CD4-positive, alpha-beta T cell treated with Interleukin-17A for 1 hour (primary cell): Measurements from ENCODE around the gene SMTNL2.
A peak's percentile ranks its signal among the peaks of the same experiment; 100 is the strongest.

Experiments used
- DNase-seq: peaks from one replicate; pipeline ENCODE4 v3.0.0-alpha.2; 2020

SMTNL2 gene

DNA sequence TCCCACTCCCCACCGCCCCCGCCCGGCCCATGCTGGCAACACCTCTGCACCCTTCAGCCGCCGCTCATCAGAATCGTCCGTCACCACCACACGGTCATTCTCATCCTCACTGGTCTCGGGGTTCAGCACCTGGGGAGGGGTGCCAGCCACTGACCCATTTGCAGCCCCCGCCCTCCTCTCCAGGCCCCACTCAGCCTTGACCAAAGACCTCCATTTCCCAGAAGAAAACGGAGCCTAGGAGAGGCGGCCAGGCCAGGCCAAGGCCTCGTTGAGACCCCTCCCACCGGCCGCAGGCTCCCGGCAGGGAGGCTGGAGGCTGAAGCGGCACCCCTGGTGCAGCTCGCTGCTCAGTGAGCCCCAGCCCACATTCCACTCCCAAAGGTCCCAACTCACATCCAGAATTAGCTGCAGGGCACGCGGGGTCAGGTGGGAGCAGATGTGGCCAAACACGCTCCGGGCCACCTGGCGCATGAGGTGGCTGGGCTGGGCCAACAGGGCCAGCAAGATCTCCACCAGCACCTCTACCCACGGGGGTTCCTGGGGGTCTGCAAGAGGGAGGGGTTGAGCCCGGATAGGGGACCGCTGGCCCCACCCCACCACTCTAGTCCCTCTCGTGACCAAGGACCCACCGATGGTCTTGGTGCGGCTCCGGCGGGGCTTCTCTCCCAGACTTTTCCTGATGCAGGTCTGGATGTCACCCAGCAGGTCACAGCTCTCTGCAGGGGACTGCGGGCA, 38.9 kb upstream of the SMTNL2 start:
- no peak for DNase-seq

GRCh38 chr17:4547118-4547906, 37.0 kb upstream of the SMTNL2 start:
- no peak for DNase-seq

DNA sequence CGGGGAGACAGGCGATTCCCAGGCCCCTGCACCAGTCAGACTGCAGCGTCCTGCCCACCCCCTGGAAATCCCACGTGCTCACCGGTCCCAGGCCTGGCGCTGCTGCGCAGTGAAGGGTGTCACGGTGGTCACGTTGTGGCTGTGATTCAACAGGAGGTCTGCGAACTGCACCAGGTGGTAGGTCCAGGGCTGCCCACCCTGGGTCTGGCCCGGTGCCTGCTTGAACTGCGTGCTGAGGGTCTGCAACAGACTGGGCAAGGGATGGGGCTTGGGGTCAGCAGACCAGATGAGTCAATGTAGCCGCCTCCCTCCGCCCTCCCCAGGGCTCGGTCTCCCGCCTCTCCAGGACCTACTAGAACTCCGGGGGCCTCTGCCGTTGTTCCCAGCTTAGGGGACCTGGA, 36.3 kb upstream of the SMTNL2 start:
- DNase-seq: no peak

DNA sequence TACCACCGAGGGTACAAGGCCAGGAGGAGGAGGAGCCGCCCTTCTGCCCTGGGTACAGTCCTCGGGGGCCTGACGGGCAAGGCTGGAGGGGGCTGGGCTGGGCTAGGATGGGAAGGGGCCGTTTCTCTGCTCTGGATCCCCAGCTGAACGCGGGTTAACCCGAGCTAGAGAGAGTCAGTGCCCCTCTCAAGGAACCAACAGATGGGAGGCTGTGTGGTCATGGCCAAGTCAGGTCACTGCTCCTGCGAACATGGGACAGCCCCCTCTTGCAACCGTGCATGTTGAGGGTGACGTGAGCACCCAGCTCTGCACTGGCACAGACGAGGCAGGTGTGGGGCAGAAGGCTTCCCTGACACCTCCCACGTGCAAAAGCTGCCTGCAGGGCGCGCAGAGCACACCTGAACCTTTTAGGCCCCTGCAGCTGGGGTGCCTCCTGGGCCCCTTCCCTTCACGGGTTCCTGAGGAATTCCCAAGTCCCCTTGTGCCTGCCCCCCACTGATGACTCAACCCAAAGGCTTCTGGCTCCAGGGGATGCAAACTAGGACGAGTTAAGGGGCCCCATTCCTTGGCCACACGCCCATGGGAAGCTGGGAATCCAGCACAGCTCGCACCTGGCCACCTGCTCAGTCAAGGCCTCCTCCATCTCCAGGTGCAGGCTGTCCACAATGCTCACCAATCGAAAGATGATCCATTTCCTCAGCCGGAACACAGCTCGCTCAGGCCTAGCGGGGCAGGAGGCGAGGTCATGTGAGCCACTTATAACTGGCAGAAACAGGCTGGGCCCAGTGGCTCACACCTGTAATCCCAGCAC, 35.4 kb upstream of the SMTNL2 start:
- DNase-seq: no peak

DNA sequence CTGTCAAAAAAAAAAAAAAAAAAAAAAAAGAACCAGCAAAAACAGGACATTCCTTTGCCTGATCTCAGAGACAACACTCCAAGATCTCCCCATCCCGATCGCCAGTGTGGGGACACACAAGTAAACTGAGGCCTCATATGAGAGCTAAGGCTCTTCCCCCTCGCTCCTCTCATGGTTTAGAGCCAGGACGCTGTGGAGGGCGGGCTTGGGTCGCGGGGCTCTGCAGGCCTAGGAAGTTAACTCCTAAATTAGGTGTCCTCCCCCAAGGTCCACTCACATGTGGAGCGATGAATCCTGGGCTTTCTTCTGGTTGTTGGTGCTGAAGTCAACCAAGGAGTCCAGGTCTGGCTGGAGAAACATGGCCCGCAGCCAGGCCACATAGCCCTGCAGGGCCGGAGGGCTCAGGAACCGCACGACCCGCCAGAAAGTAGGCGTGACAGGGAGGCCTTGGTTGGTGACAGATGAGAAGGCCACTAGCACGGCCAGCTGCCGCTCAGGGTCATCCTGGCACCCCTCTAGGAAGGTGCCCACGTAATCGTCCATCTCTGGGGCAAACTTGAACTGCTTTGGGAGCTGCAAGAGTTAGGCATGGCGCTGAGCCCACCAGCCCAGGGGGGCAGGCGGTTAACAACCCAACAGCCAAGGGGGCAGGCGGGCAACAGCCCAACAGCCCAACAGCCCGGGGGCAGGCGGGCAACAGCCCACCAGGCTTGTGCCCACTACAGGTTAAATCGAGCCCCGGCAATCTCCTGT, 34.4 kb upstream of the SMTNL2 start:
- DNase-seq: no peak

DNA sequence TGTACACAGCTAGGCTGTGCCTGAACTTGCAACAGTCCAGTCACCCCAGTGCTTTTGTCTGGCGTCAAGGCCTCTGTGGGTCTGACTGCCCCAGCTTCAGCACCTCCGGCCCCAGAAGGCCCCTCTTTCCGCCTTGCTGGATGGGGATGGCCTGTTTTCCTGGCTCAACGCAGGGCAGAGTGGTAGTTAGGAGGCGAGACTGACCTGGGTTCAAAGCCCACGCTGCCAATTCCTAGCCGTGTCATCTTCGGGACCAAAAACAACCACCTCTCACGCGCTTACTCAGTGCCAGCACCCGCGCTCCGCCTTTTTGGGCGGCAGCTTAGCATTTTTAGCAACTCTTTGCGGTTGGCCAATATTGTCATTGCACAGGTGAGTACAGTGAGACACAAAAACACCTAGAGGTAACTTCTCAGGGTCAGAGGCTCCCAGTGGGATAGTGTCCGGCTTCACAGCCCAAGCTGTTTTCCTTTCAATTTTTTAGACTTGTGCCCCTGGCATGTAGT, 33.7 kb upstream of the SMTNL2 start:
- no peak for DNase-seq

GRCh38 chr17:4551141-4551540, 33.2 kb upstream of the SMTNL2 start:
- no peak for DNase-seq

DNA sequence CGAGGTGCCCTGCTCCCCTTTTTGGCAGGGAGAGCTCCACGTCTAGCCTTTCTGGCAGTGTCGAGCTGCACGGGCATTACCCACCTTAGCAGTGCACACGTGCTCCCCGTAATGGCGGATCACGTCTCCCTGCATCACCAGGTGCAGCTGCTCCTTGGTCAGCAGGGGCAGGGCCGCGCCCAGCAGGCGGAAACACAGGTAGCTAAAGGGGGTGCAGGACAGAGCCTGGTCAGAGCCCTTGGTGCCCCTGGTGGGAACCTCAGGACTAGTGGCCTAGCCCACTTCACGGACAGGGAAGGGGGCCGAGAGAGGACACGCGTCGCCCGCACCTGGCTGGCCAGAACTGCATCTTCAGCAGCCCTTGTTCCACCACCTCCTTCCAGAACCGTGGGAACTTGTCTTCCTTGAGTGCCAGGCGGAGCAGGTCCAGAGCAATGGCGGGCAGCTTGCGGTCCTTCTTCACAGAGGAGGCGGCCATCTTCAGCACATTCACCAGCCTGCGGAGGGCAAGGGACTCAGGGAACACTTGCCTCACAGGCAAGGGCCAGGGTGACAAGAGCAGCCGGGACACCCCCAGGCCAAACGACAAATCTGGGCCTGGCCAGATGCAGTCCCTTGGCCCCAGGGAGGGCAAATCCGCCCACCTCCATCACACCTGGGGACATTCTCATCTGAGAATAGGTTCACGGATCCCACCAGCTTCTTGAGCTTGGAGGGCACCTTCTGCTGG, 32.4 kb upstream of the SMTNL2 start:
- no peak for DNase-seq

DNA sequence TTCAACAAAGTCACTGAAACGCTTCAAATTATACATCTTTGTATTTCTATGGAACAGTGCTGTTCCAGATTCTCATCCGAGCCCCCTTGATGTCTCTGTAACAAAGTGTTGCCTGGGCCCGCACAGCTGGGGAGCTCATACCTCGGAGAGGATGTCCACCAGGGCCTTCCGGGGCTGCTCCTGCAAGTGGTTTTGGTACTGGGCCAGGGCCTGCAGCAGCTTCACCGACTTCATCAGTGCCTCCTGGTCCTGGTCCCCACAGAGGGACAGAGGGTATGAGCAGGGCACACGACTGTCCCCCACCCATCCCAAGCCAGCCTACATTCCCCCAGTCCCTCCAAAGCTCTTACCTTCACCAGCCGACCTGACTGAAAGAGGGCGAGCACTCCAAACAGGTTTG, 30.7 kb upstream of the SMTNL2 start:
- DNase-seq: no peak

GRCh38 chr17:4554441-4554996, 29.8 kb upstream of the SMTNL2 start:
- no peak for DNase-seq

DNA sequence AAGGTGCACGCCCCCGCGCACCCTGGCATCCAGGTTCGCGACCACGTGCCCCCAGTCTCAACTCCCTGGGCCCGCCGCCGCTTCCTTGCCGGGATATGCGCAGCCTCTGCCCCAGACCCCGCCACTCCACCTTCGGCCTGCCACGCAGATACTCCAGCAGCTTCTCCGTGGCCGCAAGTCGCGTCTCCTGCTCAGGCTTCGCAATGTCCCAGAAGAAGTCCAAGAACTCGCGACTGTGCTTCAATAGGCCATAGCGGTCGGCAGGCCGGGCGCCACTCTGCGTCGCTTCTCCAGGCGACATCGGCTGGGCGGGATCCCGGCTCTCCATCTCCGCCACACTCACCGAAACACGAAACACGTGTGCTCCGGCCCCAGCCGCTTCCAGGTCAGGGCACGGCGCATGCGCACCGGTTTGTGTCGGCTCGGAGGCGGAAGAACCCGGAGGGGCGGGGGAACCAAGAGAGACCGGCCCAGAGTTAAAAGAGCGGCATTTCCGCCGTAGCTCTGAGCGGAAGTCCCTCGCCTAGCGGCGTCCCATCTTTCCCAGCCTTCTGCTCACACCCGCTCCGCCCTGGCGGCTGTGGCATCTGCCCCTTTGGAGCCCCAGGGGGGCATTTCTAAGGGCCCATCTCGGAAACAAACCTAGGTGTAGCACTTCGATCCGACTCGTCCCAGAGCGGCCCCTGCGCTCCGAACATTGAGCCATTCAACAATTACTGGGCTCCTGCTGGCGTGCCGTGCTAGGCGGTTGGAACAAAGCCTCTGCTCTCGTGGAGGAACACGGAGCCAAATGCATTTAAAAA, 29.1 kb upstream of the SMTNL2 start, which contains the start of gene MYBBP1A:
TSS of gene MYBBP1A (minus strand) at position 388 of the 803 bp plus-strand sequence. CDS start at position 328, 60 bp downstream.
- peak; percentile 96 for DNase-seq

- DNase-seq: no peak
Measured at GRCh38 chr17:4555873-4556759, 28.2 kb upstream of the SMTNL2 start.

DNA sequence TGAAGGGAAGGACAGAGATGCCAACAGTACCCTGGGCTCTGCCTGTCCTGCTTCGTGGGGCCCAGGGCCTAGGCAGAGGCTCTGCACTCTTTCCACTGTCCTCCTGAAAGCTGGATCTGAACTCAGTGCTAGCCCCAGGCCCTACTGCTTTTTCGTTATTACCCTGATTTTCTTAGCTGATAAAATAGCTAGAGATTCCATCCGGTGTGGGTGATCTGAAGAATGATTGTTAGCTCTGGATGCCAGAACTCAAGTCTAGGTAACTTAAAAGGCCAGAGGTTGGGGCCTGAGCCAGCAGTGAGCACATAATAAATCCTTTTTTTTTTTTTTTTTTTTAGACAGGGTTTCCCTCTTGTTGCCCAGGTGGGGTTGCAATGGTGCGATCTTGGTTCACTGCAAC, 27.3 kb upstream of the SMTNL2 start:
- DNase-seq: no peak

- DNase-seq: no peak
Measured at GRCh38 chr17:4557626-4558346, 26.5 kb upstream of the SMTNL2 start.

DNA sequence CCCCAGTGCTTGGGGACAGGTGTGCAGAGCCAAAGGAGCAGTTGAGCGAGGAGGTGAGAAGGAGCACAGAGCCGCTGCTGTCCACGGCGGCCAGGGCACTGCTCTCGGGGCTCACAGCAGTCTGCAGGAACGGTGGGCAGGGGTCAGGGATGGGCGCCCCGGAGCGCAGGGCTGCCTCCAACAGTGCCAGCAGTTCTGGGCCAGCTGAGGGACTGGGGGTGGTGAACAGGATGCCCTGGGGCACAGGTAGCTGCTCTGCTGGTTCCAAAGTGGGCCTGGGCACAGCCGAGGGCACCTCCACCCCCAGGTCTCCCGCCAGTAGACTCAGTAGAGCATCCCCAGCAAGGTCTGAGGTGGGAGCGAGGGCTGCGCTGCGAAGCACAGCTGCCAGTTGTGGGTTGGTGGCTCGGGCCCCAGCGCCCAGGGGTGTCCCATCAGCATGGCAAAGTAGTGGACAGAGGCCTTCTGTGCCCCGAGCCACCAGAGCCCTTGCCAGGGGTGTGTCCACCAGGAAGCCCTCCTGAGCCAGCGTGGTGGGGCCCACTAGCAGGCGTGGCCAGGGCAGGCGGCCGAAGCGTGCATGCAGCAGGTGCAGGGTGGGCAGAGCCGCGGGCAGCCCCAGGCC, 25.9 kb upstream of the SMTNL2 start:
- DNase-seq: no peak

- no peak for DNase-seq
Measured at GRCh38 chr17:4559139-4559791, 25.1 kb upstream of the SMTNL2 start.

DNA sequence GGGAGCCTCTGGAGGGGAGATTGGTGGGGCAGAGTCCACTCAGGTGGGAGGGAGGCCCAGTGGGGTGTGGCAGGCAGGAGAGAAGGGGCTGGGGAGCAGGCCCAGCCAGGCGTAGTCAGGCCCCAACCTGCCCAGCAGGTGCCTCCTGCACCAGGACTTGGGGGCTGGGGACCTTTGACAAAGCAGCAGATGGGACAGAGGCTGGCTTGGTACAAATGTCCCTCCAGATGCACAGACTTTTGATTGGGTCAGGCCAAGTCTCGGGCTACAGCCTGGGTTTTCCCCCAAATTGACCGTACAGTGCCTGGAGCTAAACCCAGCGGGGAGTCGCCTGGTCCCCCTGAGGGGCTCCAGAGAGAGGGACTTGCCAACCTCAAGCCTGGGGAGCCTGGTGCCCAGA, 24.4 kb upstream of the SMTNL2 start:
- no peak for DNase-seq

- DNase-seq: no peak
Measured at GRCh38 chr17:4560421-4560820, 23.9 kb upstream of the SMTNL2 start, which contains the start of gene GGT6. GGT6 (minus strand) TSS chr17:4560577; CDS start chr17:4560521, 56 bp downstream.
